ENCODE measurements around the gene SMYD2.

- TF ChIP-seq GATA3 (IDR thresholded peaks at IDR 0.05; ENCODE audit: low read depth, low read length) (no peak), GATA2 (IDR thresholded peaks at IDR 0.05; ENCODE audit: low read depth, low read length) (no peak)
Observed at GRCh38 chr1:214337015-214337414, 56.1 kb downstream of the SMYD2 start.
